Lung (tissue), 12 donors: ENCODE data around the gene ZNF425. TPM values are rescaled to one million over a fixed set of nuclear protein-coding genes. Genes with fewer than 3 reads are reported as not detected.

Experiments used
- ATAC-seq: fragments of 200-7000 bp; cut with Tn5 transposase; one replicate; pipeline ENCODE4 v1.9.1; 2020; ENCODE audit warnings: moderate number of reproducible peaks; ENCODE audit not compliant: insufficient read depth, low FRiP score
- DNase-seq, 3 donors: peaks; one replicate each; pipeline ENCODE4 v3.0.0-alpha.2; 2013 to 2017
- H3K27ac ChIP-seq, 2 donors: one replicate each; pipeline ENCODE4 v1.5.1; 2013; ENCODE audit warnings: mild to moderate bottlenecking in 2 of 2, moderate library complexity in 2 of 2, control low read depth in 1 of 2, inconsistent platforms in 1 of 2, low read depth in 1 of 2, low read length in 1 of 2
- H3K27me3 ChIP-seq, 3 donors: one replicate each; pipeline ENCODE4 v1.5.1; 2013; ENCODE audit warnings: low read length in 2 of 3; ENCODE audit not compliant: control insufficient read depth in 3 of 3, insufficient read depth in 3 of 3
- H3K36me3 ChIP-seq, 4 donors: one replicate each; pipeline ENCODE4 v1.5.1; 2013; ENCODE audit warnings: low read length in 4 of 4, mild to moderate bottlenecking in 1 of 4, moderate library complexity in 1 of 4; ENCODE audit not compliant: control insufficient read depth in 4 of 4, insufficient read depth in 4 of 4
- H3K4me1 ChIP-seq, 5 donors: one replicate each; pipeline ENCODE4 v1.5.1; 2013; ENCODE audit warnings: low read length in 5 of 5, mild to moderate bottlenecking in 2 of 5, moderate library complexity in 1 of 5; ENCODE audit not compliant: control insufficient read depth in 5 of 5, insufficient read depth in 5 of 5
- H3K4me3 ChIP-seq: one replicate; pipeline ENCODE4 v1.5.1; 2013; ENCODE audit warnings: mild to moderate bottlenecking, control low read depth, moderate library complexity
- H3K9ac ChIP-seq, 2 donors: one replicate each; pipeline ENCODE4 v1.5.1; 2013; ENCODE audit warnings: low read length in 2 of 2, control low read depth in 1 of 2; ENCODE audit not compliant: insufficient read depth in 1 of 2
- H3K9me3 ChIP-seq, 4 donors: one replicate each; pipeline ENCODE4 v1.5.1; 2013; ENCODE audit warnings: low read length in 3 of 4, mild to moderate bottlenecking in 1 of 4, moderate library complexity in 1 of 4; ENCODE audit not compliant: control insufficient read depth in 4 of 4, insufficient read depth in 3 of 4
- WGBS, 2 donors: extraction: QIAGEN DNeasy Blood & Tissue Kit; methylation state at CpG; one replicate each; pipeline ENCODE4 v1.1.7; 2013; 5-methylcytosine and 5-hydroxymethylcytosine counted together
- polyA plus RNA-seq, 2 donors: library from polyadenylated mRNA; stranded (reverse); fragments of 200-250 nt; gene quantifications; one replicate each; pipeline ENCODE4 v1.2.1, GENCODE V29; 2013
- total RNA-seq, 2 donors: library from RNA; depleted of rRNA in 1 of 2; stranded (reverse); fragments of >200 nt in 1 of 2; gene quantifications; one replicate each; pipeline ENCODE4 v1.2.1, GENCODE V29; 2014 to 2021
- TF ChIP-seq, protein P1 (sequence below): IDR thresholded peaks from 2 replicates; pipeline ENCODE4 v1.5.1; 2012; ENCODE audit warnings: mild to moderate bottlenecking; ENCODE audit errors: control extremely low read depth, extremely low read depth
- donor health status: control.
- donor health status: control.
- donor health status: Bipolar disorder and iron deficiency.
- donor health status: healthy.
- donor health status: DM: yes; HTN: yes; CAD: no.

ZNF425 gene
- total and polyA plus RNA-seq, 4 donors = 0.55 to 2.8 (median 1.2) TPM

DNA sequence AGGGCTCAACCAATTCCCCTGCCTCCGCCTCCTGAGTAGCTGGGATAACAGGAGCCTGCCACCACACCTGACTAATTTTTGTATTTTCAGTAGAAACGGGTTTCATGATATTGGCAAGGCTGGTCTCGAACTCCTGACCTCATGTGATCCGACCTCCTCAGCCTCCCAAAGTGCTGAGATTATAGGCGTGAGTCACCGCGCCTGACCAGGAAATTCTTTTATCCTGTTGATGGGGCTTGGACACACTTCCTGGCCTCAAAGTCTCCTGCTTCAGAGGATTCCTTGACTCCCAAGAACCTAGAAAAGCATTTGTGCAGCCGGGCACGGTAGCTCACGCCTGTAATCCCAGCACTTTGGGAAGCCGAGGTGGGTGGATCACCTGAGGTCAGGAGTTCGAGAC is 16.2 kb downstream of the ZNF425 start:
- Histone ChIP-seq H3K4me3 (no peak overlapping the region), H3K27me3 (no peaks in the 10 kb centered on the region), H3K4me1 (no peaks in the 10 kb centered on the region), H3K9me3 (no peaks in the 10 kb centered on the region), H3K9ac (no peak overlapping the region), H3K36me3 (peaks cover 0 to 2% (median 1%) of the 10 kb centered on the region in 4 donors), H3K27ac (no peak overlapping the region)
- TF ChIP-seq, protein P1, sequence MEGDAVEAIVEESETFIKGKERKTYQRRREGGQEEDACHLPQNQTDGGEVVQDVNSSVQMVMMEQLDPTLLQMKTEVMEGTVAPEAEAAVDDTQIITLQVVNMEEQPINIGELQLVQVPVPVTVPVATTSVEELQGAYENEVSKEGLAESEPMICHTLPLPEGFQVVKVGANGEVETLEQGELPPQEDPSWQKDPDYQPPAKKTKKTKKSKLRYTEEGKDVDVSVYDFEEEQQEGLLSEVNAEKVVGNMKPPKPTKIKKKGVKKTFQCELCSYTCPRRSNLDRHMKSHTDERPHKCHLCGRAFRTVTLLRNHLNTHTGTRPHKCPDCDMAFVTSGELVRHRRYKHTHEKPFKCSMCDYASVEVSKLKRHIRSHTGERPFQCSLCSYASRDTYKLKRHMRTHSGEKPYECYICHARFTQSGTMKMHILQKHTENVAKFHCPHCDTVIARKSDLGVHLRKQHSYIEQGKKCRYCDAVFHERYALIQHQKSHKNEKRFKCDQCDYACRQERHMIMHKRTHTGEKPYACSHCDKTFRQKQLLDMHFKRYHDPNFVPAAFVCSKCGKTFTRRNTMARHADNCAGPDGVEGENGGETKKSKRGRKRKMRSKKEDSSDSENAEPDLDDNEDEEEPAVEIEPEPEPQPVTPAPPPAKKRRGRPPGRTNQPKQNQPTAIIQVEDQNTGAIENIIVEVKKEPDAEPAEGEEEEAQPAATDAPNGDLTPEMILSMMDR = no peak
- WGBS, 2 donors = 88 to 92% methylated on average over 11 to 12 of the region's 12 CpGs
- DNase-seq (no peak), ATAC-seq (no peak)

GRCh38 chr7:149104749-149105148 is 21.4 kb downstream of the ZNF425 start:
- ATAC-seq = no peak

DNA sequence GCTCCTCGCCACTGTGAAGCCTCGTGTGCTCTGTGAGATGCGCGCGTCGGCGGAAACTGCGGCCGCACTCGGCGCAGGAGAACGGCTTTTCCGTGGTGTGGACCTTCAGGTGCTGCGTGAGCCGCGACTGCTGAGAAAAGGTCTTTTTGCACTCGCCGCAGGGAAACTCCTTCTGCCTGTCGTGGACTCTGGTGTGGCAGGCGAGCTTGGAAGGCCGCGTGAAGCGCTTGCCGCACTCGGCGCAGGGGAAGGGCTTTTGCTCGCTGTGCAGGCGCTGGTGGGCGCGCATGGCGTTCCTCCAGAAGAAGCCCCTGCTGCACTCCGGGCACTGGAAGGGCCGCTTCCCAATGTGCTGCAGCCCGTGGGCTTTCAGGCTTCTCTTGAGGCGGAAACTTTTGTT is 21.9 kb downstream of the ZNF425 start:
- no peak overlapping the region for H3K27ac ChIP-seq
- 97% methylated on average over 32 to 35 of the region's 35 CpGs for WGBS, 2 donors
- DNase-seq = no peak
- H3K4me1 ChIP-seq = no peaks in the 10 kb centered on the region
- H3K4me3 ChIP-seq = no peak overlapping the region
- no peak for ATAC-seq
- peaks cover 0 to 11% (median 5%) of the 10 kb centered on the region in 4 donors for H3K36me3 ChIP-seq
- H3K9me3 ChIP-seq = no peaks in the 10 kb centered on the region
- H3K9ac ChIP-seq = no peak overlapping the region
- TF ChIP-seq, protein P1 = no peak
- H3K27me3 ChIP-seq = no peaks in the 10 kb centered on the region

More at GRCh38 chr7:149104749-149105148, 21.4 kb downstream of the ZNF425 start:
- no peaks in the 10 kb centered on the region for H3K27me3 ChIP-seq
- peaks cover 0 to 11% (median 5%) of the 10 kb centered on the region in 4 donors for H3K36me3 ChIP-seq
- TF ChIP-seq, protein P1 = no peak
- H3K4me1 ChIP-seq = no peaks in the 10 kb centered on the region
- 96% methylated on average over 25 of the region's 25 CpGs for WGBS, 2 donors
- no peak for DNase-seq
- H3K9me3 ChIP-seq = no peaks in the 10 kb centered on the region
- H3K4me3 ChIP-seq = no peak overlapping the region
- H3K27ac ChIP-seq = no peak overlapping the region
- H3K9ac ChIP-seq = no peak overlapping the region

DNA sequence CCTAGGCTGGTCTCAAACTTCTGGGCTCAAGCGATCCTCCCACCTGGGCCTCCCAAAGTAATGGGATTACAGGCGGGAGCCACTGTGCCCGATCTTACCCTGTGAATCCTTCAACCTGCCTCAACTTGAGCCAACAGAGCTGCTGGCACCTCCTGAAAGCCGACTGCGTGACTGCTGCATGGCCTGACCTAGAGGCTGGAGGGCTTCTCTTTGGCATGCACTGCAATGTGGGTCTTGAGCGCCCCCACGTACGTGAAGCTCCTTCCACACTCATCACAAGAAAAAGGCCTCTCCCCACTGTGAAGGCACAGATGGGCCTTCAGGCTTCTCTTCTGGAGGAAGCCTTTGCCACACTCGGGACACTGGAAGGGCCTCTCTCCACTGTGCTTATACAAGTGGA is 22.7 kb downstream of the ZNF425 start:
- Histone ChIP-seq H3K9me3 (no peaks in the 10 kb centered on the region), H3K4me3 (no peak overlapping the region), H3K4me1 (no peaks in the 10 kb centered on the region), H3K9ac (no peak overlapping the region), H3K27ac (no peak overlapping the region), H3K36me3 (peaks cover 0 to 11% (median 5%) of the 10 kb centered on the region in 4 donors), H3K27me3 (no peaks in the 10 kb centered on the region)
- no peak for DNase-seq
- WGBS, 2 donors = 92 to 97% methylated on average over 9 of the region's 9 CpGs
- no peak for ATAC-seq
- TF ChIP-seq, protein P1 = no peak
